GM12875 (cell line): ENCODE data around the gene ANKFN1.

Source experiments
- H3K4me3 ChIP-seq: one replicate; pipeline ENCODE4 v1.5.1; 2011; ENCODE audit warnings: low read depth, low read length, control low read depth
- CTCF ChIP-seq: IDR thresholded peaks from 2 replicates; pipeline ENCODE4 v1.5.1; 2011; ENCODE audit warnings: low read depth, mild to moderate bottlenecking, control low read depth, inconsistent platforms, low read length, moderate library complexity, borderline replicate concordance; ENCODE audit not compliant: insufficient read depth

ANKFN1 gene

DNA sequence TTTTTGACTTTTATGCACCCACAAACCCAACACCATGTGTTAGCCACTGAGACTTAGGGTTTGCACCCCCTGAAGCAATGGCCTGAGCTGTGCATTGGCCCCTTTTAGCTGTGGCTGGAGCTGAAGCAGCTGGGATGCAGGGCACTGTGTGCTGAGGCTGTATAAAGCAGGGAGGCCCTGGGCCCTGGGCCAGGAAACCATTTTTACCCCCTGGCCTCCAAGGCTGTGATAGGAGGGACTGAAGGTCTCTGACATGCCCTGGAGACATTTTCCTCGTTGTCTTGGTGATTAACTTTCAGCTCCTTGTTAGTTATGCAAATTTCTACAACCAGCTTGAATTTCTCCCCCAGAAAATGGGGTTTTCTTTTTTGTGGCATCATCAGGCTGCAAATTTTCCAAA is 6.7 kb upstream of the ANKFN1 start:
- H3K4me3 ChIP-seq, result no peak overlapping the region
- TF ChIP-seq CTCF, result no peak

GRCh38 chr17:56148333-56148732 is 4.9 kb upstream of the ANKFN1 start:
- no peak overlapping the region for H3K4me3 ChIP-seq
- TF ChIP-seq CTCF, result no peak

DNA sequence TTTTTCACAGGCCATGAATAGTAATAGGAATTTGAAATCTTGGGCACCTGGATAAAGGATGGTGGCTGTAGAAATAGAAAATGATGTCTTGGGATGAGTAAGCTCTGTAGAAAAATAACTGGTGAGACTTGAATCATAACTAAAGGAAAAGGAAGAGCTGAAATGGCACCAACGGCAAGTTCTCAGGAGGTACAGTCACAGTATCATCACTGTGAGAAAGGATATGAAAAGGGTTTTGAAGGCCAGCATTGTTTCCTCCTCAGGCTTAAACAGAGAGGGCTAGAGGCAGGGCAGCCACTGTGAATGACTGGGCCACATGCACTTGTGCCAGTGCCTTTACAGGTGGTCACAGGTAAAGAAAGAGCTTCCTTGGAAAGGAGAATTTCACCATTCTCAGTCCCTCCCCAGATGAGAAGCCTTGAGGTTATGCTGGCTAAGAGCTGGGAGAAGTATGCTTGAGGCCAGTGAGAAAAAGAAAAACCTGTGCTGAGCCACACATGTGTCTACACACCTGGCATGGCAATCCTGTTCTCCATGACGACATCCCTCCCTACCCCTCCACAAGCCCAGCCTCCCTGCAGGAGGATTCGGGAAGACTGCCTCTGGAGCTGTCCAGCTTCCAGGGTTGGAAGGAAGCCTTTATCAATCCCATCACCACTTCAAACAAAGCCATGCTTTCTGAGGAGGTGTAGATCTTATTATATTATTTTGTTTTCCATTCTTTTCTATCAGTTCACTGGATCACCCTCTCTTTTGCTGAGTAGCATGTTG is 3.8 kb upstream of the ANKFN1 start:
- no peak overlapping the region for H3K4me3 ChIP-seq

DNA sequence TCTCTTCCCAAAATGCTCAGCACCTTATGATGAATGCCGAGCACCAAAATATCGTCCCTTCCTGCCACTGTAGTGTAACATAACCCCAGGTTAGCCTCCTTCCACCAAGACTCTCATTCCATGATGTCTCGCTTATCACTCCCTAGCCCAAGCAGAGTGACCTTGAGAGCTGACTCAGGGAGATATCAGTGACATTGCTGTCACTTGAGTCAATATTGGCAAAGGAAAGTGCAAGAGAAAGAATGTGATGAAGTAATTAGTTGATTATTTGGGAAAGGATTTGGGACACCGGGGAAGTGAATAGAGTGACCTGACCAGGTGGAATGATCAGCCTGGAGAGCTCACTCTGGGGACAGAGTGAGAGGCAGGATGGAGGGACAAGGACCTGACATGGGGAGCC is 2.6 kb upstream of the ANKFN1 start:
- TF ChIP-seq CTCF, result no peak
- H3K4me3 ChIP-seq, result no peak overlapping the region

More for the DNA sequence above, 3.8 kb upstream of the ANKFN1 start:
- TF ChIP-seq CTCF, result no peak

- no peak overlapping the region for H3K4me3 ChIP-seq
- TF ChIP-seq CTCF, result no peak
Measured at GRCh38 chr17:56157845-56158244, 4.6 kb downstream of the ANKFN1 start.

- no peak overlapping the region for H3K4me3 ChIP-seq
- no peak for TF ChIP-seq CTCF
Measured at GRCh38 chr17:56158344-56158743, 5.1 kb downstream of the ANKFN1 start.
